Skin epidermis (tissue), 12 donors: Measurements from ENCODE around the gene ERP29.
"Not testable (repeated sequence)": the region's sequence is repeated elsewhere in the genome, so short reads cannot be mapped to it uniquely, and the experiment has no call there.

ENCODE experiments used
- H3K27ac ChIP-seq, 21 experiments: fragments of 200-600 bp; sonication (generic) in 11 of 21; one replicate each; pipeline ENCODE4 v1.5.0; 2020; ENCODE audit warnings: mild to moderate bottlenecking in 3 of 21, inconsistent platforms in 2 of 21, moderate library complexity in 2 of 21
- H3K4me3 ChIP-seq, 7 experiments: fragments of 200-600 bp; sonication (generic) in 2 of 7; one replicate each; pipeline ENCODE4 v1.5.0; 2020; ENCODE audit warnings: inconsistent platforms in 2 of 7, mild to moderate bottlenecking in 2 of 7, moderate library complexity in 1 of 7

ERP29 gene

GRCh38 chr12:111999129-111999528 lies 14.1 kb upstream of the ERP29 start:
- peak overlapping the region in 1 of 21 experiments; percentile 88 for H3K27ac ChIP-seq

GRCh38 chr12:112000820-112001219 lies 12.4 kb upstream of the ERP29 start:
- H3K27ac ChIP-seq, result peak overlapping the region in 4 of 21 experiments; percentile 23 to 88 (median 52)
- H3K4me3 ChIP-seq, result no peak overlapping the region

More at GRCh38 chr12:111999129-111999528, 14.1 kb upstream of the ERP29 start:
- H3K4me3 ChIP-seq, result not testable (repeated sequence)

GRCh38 chr12:112001576-112001975 lies 11.7 kb upstream of the ERP29 start:
- peak overlapping the region in 1 of 7 experiments; percentile 6 for H3K4me3 ChIP-seq

GRCh38 chr12:112004041-112004440 lies 9.2 kb upstream of the ERP29 start:
- no peak overlapping the region for H3K4me3 ChIP-seq
- H3K27ac ChIP-seq, result no peak overlapping the region

More at GRCh38 chr12:112001576-112001975, 11.7 kb upstream of the ERP29 start:
- H3K27ac ChIP-seq, result peak overlapping the region in 6 of 21 experiments; percentile 17 to 88 (median 59)

- Histone ChIP-seq H3K27ac (peak overlapping the region in 5 of 21 experiments; percentile 3 to 50 (median 8)), H3K4me3 (peak overlapping the region in 1 of 7 experiments; percentile 5)
Observed at GRCh38 chr12:112005419-112006395, 7.5 kb upstream of the ERP29 start.

GRCh38 chr12:112007945-112008344 lies 5.3 kb upstream of the ERP29 start:
- no peak overlapping the region for H3K27ac ChIP-seq
- H3K4me3 ChIP-seq, result no peak overlapping the region

GRCh38 chr12:112008918-112009317 lies 4.3 kb upstream of the ERP29 start:
- Histone ChIP-seq H3K27ac (no peak overlapping the region), H3K4me3 (no peak overlapping the region)

- not testable (repeated sequence) for H3K4me3 ChIP-seq, H3K27ac ChIP-seq
Observed at GRCh38 chr12:112009596-112009995, 3.6 kb upstream of the ERP29 start.

GRCh38 chr12:112010415-112011344 lies 2.5 kb upstream of the ERP29 start:
- H3K4me3 ChIP-seq, result no peak overlapping the region
- H3K27ac ChIP-seq, result peak overlapping the region in 3 of 21 experiments; percentile 2 to 98 (median 97)

GRCh38 chr12:112011685-112012084 lies 1.5 kb upstream of the ERP29 start:
- peak overlapping the region in 6 of 7 experiments; percentile 44 to 99 (median 92) for H3K4me3 ChIP-seq

GRCh38 chr12:112013601-112014402 lies 576 bp downstream of the ERP29 start:
- peak overlapping the region; percentile 24 to 98 (median 91) for H3K27ac ChIP-seq
- H3K4me3 ChIP-seq, result peak overlapping the region; percentile 73 to 99 (median 95)

More at GRCh38 chr12:112011685-112012084, 1.5 kb upstream of the ERP29 start:
- H3K27ac ChIP-seq, result peak overlapping the region in 18 of 21 experiments; percentile 57 to 98 (median 94)

GRCh38 chr12:112015938-112016337 lies 2.7 kb downstream of the ERP29 start:
- Histone ChIP-seq H3K27ac (no peak overlapping the region), H3K4me3 (no peak overlapping the region)

- no peak overlapping the region for H3K4me3 ChIP-seq
- H3K27ac ChIP-seq, result no peak overlapping the region
Observed at GRCh38 chr12:112017041-112017440, 3.8 kb downstream of the ERP29 start.

- Histone ChIP-seq H3K27ac (no peak overlapping the region), H3K4me3 (no peak overlapping the region)
Observed at GRCh38 chr12:112018571-112019237, 5.5 kb downstream of the ERP29 start.

GRCh38 chr12:112020947-112021457 lies 7.8 kb downstream of the ERP29 start:
- H3K4me3 ChIP-seq, result no peak overlapping the region
- no peak overlapping the region for H3K27ac ChIP-seq

- Histone ChIP-seq H3K4me3 (no peak overlapping the region), H3K27ac (no peak overlapping the region)
Observed at GRCh38 chr12:112022241-112023016, 9.2 kb downstream of the ERP29 start.

- Histone ChIP-seq H3K27ac (no peak overlapping the region), H3K4me3 (no peak overlapping the region)
Observed at GRCh38 chr12:112023759-112024396, 10.7 kb downstream of the ERP29 start.
